ENCODE results near the gene ARL15.

Gene ARL15

DNA sequence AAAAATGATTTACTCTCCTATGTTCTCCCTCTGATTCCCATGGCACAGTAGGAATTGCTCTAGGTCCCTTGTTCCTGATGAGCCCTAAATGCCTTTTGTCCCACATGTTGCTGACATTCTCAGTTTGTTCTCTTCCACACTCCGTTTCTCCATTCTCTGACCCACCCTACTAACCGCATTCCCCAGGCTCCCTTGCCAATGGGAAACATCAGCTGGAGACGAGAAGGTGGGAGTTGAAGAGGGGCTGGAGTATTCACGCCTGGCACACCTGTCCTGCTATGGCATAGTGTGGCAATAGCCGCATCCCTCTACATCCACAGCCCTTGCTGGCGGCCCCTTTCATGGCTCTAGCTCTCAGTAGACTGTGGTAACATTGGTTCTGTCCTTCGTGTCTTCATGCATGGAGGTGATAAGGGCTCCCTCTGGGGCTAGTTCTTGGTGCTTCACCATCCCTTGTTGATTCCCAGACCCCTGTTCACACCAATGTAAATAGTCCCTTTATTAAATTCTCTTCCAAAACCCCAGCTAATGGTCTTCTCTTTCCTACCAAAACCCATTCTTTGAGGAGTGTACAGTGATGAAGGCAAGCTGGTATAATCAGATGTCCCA is 16.4 kb upstream of the ARL15 start:
- peaks cover 16% of the 10 kb centered on the region for H3K27me3 Mint-ChIP-seq (ENCODE audit: low read depth, poor library complexity)
- DNase-seq, result no peak

DNA sequence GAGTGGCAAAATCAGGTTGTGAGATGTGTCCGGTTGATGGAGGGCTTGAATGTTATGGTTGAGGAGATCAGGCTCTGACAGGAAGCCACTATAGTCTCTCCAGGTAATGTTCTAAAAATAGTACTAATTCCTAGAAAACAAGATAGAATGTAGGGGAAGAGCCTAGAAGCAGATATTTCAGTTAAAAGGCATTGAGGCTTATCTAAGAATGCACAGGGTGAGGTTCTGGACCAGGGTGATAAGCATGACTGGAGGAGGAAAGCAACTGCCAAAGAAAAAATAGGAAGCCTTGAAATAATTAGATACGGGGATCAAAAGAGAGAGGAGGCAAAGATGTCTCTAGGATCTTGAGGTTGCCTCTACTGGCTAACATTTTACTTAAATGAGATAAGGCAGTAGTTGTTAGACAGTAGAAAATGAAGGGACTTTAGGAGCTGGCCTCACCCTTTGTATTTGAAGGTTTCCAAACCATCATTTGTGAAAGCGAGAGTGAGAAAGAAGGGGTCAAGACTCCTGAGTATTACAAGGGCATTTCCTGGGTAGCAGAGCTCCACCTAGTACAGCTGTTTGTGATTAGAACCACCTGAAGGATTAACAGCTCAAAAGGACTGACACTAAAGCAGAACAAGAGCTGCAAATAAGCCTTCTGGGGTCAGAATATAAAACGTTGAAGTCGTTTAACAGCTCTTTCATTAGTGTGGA is 15.4 kb upstream of the ARL15 start:
- H3K4me1 Mint-ChIP-seq, result peaks cover 5% of the 10 kb centered on the region
- H3K4me3 Mint-ChIP-seq, result no peak overlapping the region
- H3K27me3 Mint-ChIP-seq (ENCODE audit: low read depth, poor library complexity), result peaks cover 13% of the 10 kb centered on the region
- TF ChIP-seq, protein P1, sequence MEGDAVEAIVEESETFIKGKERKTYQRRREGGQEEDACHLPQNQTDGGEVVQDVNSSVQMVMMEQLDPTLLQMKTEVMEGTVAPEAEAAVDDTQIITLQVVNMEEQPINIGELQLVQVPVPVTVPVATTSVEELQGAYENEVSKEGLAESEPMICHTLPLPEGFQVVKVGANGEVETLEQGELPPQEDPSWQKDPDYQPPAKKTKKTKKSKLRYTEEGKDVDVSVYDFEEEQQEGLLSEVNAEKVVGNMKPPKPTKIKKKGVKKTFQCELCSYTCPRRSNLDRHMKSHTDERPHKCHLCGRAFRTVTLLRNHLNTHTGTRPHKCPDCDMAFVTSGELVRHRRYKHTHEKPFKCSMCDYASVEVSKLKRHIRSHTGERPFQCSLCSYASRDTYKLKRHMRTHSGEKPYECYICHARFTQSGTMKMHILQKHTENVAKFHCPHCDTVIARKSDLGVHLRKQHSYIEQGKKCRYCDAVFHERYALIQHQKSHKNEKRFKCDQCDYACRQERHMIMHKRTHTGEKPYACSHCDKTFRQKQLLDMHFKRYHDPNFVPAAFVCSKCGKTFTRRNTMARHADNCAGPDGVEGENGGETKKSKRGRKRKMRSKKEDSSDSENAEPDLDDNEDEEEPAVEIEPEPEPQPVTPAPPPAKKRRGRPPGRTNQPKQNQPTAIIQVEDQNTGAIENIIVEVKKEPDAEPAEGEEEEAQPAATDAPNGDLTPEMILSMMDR (IDR thresholded peaks at IDR 0.05), result no peak
- no peak overlapping the region for H3K27ac Mint-ChIP-seq
- no peaks in the 10 kb centered on the region for H3K36me3 Mint-ChIP-seq (ENCODE audit: low read depth)
- DNase-seq, result no peak
- H3K9me3 Mint-ChIP-seq, result no peaks in the 10 kb centered on the region

More for the DNA sequence above, 16.4 kb upstream of the ARL15 start:
- Mint-ChIP-seq H3K9me3 (no peaks in the 10 kb centered on the region), H3K4me3 (no peak overlapping the region), H3K4me1 (peaks cover 5% of the 10 kb centered on the region), H3K36me3 (ENCODE audit: low read depth) (no peaks in the 10 kb centered on the region), H3K27ac (no peak overlapping the region)
- TF ChIP-seq, protein P1 (IDR thresholded peaks at IDR 0.05), result no peak

- no peak overlapping the region for H3K4me3 Mint-ChIP-seq
Measured at GRCh38 chr5:54325272-54325609, 14.9 kb upstream of the ARL15 start.

DNA sequence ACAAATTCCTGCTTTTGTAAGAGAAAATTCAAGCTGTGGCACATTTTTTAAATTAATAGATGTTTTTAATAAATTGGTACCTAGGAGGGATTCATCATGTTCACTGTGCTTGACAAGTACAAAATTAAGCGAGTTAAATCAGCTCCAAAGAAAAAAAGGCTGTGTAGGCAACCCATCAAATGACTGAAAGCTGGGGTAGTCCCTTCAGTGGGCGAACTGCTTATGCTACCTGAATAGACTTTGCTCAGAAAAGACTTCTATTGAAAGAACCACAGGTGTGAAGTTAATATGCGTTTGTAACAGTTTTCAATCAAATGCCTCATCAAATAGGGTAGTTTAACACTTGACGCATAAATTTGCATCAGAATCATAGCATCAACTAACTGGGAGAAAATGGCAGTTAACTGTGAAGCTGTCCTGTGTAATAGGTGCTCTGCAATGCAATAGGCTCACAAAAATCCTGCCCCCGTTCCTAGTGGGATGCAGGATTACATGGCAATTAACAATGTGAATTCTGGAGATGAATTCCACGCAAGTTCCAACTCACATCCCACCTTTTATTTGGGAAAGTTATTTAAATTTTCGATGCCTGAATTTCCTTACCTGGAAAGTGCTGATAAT is 14.4 kb upstream of the ARL15 start:
- no peaks in the 10 kb centered on the region for H3K36me3 Mint-ChIP-seq (ENCODE audit: low read depth)
- no peak for DNase-seq
- no peak overlapping the region for H3K4me3 Mint-ChIP-seq
- H3K27me3 Mint-ChIP-seq (ENCODE audit: low read depth, poor library complexity), result peaks cover 11% of the 10 kb centered on the region
- H3K4me1 Mint-ChIP-seq, result peaks cover 5% of the 10 kb centered on the region
- H3K9me3 Mint-ChIP-seq, result no peaks in the 10 kb centered on the region
- TF ChIP-seq, protein P1 (IDR thresholded peaks at IDR 0.05), result no peak
- H3K27ac Mint-ChIP-seq, result no peak overlapping the region

More at GRCh38 chr5:54325272-54325609, 14.9 kb upstream of the ARL15 start:
- Mint-ChIP-seq H3K27ac (no peak overlapping the region), H3K36me3 (ENCODE audit: low read depth) (no peaks in the 10 kb centered on the region), H3K9me3 (no peaks in the 10 kb centered on the region), H3K4me1 (peaks cover 5% of the 10 kb centered on the region), H3K27me3 (ENCODE audit: low read depth, poor library complexity) (peaks cover 11% of the 10 kb centered on the region)
- TF ChIP-seq, protein P1 (IDR thresholded peaks at IDR 0.05), result no peak
- no peak for DNase-seq

GRCh38 chr5:54323495-54323894 is 13.1 kb upstream of the ARL15 start:
- peaks cover 5% of the 10 kb centered on the region for H3K4me1 Mint-ChIP-seq
- peaks cover 3% of the 10 kb centered on the region for H3K27me3 Mint-ChIP-seq (ENCODE audit: low read depth, poor library complexity)

More at GRCh38 chr5:54323495-54323894, 13.1 kb upstream of the ARL15 start:
- H3K36me3 Mint-ChIP-seq (ENCODE audit: low read depth), result no peaks in the 10 kb centered on the region
- no peaks in the 10 kb centered on the region for H3K9me3 Mint-ChIP-seq
- no peak for DNase-seq
- H3K4me3 Mint-ChIP-seq, result no peak overlapping the region
- H3K27ac Mint-ChIP-seq, result no peak overlapping the region
- TF ChIP-seq, protein P1 (IDR thresholded peaks at IDR 0.05), result no peak

Data from nephron progenitor cell (in vitro differentiated cells).